GM21367 (cell line): ENCODE measurements around the gene JARID2.

Experiments used
- ATAC-seq: cut with Tn5 transposase; IDR thresholded peaks from one replicate; pipeline ENCODE4 v1.9.1; 2021; ENCODE audit not compliant: unreplicated experiment

Gene JARID2

GRCh38 chr6:15264412-15264811, 18.5 kb downstream of the JARID2 start:
- ATAC-seq = no peak

DNA sequence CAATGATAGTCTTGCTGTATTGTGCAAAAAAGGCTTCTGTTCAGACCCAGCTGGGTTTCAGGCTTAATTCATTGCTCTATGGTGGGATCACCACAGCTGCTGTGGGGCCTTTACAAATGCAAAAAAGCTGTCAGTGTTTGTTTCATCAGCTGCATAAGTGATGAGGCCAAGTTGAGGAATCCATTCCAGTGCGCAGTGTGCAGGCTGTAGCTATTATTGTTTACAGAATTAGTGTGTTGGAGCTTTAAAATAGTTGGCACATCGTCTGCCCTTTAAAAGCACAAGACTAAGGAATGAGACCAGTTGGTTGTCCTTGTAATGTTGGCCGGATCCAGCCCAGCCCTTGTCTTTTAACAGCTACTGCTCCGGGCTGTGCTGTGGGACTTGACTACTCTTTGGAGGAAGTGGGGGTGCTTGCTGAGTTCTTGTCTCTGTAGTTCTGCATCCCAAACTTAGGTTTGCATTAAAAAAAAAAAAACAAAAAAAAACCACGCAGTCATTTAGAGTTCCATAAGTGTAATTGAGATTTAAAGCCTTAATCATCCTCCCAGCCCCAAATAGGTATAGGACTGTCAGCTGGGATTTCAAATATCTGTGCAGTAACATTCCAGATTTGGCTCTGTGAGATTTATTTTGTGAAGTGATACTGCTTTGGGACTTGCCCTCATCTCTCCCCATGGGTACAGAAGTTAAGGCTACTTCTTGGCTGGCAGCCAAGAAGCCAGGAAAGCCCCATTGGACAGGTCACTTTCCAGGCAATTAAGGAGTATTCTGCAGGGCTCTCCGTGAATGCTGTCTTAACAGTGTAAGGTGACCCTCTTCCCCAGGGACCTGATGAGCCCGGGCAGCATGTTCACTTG, 19.3 kb downstream of the JARID2 start:
- no peak for ATAC-seq

DNA sequence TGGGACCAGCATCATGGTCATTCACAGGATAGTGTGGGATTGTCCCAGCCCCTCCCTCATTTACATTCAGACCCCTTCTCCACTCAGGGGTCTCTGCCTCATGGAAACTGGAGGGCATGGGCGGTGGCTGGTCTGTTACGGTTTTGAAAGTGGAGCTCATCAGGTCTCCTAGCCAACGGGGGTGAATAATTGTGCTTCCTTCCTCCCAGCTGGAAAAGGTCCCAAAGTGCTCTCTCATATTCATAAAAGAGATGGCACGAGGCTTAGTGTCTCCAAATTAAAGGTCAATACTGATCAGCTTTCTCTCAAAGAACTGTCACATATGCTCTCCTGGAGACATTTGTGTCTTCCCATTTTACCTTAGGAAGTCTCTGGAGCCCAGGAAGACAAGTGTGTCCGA, 19.9 kb downstream of the JARID2 start:
- ATAC-seq = no peak

DNA sequence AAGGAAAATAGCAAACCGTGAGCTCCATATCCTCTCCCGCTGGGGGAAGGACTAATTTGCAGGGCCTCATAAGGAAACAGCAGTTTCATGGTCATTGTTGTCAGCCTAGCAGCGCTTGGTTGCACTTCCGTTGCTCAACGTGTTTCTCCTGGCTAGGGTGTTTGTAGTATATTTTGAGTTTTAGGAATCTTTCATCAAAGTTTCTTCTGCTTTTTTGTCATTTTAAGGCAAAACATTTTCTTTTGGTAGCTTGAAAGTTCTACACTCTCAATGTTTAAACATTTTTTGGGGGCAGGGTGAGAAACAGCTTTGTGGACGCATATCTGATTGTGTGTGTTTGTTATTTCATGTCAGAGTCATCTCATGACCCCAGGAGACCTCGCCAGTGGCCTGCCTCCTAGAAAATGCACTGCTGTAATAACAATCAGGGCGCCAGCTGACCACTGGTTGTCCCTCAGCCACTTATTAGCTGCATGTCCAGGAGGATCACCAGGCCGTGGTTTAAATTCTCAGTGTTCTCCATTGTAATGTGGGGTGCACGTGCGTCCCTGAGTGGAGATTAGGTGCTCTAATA, 20.6 kb downstream of the JARID2 start:
- no peak for ATAC-seq

DNA sequence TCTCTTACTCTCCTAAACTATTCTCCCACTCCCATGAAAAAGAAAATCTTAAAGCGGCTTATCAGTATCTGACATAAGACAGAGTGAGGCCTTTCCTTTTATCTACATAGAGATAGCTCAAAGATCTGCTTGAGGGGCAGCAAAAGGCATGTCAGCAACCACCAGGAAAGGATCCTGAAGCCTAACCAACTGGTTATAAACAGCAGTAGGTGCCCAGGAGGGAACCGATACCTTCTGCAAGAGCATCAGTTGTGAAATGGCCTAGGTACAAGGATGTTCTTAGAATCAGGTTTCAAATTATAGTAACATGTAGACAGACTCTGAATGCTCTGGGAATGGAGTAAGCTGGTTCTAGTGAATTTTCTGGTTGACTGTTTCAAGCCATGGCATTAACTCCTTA, 21.4 kb downstream of the JARID2 start:
- ATAC-seq = no peak

DNA sequence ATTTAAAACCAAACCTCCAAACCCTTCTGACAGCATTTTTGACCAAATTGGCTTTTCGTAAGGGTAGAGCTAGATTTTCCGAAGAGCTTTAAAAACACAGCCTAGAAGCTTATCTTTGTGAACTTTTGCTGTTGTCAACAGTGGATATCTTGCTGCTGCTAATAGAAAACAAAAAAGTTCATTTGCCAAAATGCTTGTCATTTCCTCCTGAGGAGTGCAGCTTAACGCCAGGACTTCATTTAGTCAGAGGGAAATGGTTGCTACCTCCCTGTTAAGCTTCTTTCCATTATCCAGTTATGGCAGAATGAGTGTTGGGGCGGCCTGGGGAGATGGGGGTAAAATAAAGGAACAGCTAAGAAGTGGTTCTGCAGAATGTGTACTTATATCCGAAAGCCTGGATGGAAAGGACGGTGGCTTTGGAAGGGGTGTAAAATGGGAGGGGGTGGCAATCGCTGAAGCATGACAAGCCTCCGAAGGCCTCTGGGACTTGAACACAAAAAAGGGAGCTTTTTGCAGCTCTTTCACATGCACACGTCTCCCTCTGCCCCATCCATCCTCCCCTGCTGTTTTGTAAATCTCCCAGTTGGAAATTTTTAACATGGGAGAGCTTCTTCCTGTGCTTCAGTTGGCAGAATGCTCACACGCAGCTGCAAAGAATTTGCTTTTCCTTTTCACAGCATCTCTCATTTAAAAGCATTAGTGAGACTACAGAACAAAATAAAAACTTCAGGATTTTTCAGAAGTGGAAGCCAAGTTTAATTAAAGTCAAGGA, 22.5 kb downstream of the JARID2 start:
- no peak for ATAC-seq

GRCh38 chr6:15269011-15269410, 23.1 kb downstream of the JARID2 start:
- ATAC-seq = no peak

GRCh38 chr6:15269619-15270018, 23.8 kb downstream of the JARID2 start:
- no peak for ATAC-seq

DNA sequence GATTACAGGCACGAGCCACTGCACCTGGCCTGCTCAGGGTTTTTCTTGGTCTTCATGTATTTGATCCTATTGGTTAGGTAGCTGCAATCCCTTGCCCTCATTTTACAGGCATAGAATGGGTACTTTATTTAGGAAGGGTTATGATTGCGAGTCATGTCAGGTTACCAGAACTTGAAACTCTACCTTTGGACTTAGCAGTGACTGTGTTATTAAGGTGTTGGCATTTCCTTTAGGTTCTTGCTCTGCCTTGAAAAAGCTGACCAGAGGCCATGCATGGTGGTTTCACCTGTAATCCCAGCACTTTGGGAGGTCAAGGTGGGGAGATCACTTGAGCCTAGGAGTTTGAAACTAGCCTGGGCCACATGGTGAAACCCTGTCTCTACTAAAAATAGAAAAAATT, 24.5 kb downstream of the JARID2 start:
- no peak for ATAC-seq

DNA sequence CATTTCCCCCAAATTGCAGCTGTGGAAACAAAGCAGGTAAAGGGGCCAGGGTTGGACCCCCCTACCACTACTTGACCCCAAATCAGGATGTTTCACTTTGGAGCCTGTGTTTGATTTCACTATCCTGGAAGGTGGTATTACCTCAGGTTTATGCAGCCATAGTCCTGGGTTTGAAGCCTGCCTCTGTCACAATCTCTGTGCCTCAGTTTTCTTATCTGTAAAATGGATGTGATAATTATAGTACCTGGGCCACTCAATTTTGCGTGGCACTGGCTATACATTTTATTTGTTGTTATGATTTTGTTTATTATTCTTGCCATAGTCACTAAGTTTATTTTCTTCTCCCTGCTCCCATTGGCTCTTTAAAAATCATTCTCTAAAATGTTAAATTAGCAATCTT, 26.7 kb downstream of the JARID2 start:
- ATAC-seq = no peak

- ATAC-seq = no peak
Measured at GRCh38 chr6:15274692-15275387, 29.0 kb downstream of the JARID2 start.

DNA sequence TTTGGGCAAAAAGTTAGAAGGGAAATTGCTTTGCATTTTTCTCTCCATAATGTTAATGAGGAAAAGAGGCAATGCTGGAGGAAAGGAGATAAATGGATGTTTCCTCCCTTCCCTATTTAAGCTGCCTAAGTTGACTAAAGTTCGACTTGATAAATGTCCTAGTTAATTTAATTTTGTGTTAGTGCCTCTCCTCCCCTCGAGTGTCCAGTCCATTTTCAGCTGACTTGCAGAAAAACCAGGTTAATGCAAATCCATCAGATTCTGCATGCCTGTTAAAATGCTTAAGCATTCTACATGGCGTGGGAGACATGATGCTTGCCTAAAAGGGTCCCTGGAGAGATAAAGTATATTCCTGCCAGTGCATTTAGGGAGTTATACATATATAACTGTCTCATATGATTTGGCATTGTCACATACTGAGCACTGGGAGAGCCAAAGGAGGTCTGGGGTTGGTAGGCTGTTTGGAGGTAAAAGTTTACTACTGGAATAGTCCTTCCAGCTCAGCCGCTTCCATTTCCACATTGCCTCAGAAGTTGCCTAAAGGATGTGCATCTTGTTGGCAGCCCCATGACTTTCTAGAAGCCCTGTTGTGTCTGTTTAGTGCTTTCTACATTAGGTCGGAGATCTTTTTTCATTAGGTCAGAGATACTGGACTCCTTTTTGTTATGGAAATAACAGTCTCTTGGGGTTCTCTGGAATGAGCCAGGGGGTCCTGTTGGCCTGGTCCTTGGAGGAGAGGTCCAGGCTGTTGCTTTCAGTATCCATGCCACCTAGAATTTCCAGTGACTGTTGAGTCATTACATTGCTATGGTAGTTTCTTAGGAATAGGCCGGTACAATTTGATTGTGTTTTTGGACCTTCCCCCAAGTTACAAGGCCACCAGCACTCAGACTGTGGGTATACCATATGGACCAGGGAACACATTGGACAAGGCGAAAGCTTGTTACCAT, 30.4 kb downstream of the JARID2 start:
- ATAC-seq = no peak

DNA sequence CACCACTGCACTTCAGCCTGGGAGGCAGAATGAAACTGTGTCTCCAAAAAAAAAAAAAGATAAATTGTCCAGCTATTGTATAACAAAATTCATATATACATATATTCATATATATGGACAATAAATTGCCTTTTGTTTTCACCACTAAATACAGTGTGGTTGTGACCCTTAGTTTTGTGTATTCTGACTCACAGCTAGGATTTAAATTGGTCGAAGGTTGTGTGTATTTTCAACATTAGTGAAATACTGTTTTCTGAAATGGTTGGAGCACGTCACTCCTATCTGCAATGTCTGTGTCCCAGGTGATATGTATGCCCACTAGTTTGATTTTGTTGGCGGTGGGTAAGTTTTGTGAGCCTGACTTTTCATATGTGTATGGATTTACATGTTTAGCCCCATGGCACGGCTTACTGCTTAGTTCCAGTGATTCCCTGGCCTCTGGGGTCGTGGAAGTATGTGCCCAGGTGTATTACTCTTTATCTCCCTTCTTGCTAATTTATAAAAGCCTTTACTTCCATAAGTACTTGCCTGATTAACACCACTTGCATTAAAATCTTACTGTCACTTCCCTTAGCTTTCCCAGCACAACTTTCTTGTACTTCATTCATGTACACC, 33.3 kb downstream of the JARID2 start:
- ATAC-seq = no peak

DNA sequence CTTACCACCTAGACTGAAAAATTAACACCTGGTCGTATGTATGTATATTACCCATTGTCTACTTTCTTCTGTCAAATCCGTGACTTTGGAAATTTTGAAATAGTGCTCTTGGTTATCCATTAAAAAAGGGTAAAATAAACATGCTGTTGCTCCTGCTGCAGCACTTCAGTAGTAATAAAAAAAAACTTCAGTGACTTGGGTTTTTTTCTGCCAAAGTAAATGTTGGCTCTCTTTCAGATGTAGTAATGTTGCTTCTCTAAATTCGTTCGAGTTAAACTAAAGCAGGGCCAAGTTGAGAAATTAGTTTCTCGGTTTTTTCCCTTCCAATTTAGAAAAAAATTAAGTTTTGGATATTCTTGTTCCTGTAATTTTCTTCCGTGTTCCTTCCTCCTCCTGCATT, 34.2 kb downstream of the JARID2 start:
- no peak for ATAC-seq

GRCh38 chr6:15280961-15281360, 35.1 kb downstream of the JARID2 start:
- no peak for ATAC-seq

DNA sequence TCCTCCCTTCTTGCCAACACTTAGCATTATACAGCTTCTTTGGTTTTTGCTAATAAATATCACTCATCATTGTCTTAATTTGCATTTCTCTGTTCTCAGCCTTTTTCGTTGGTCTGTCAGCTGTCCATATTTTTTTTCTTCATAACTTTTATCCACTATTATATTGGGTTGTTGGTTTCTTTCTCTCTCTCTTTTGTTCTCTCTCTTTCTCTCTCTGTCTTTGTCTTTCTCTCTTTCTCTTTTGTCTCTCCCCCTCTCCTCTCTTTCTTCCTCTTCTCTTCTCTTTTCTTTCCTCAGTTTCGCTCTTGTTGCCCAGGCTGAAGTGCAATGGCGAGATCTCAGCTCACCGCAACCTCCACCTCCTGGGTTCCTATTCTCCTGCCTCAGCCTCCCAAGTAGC, 36.5 kb downstream of the JARID2 start:
- ATAC-seq = no peak

- ATAC-seq = no peak
Measured at GRCh38 chr6:15283986-15284361, 38.1 kb downstream of the JARID2 start.

DNA sequence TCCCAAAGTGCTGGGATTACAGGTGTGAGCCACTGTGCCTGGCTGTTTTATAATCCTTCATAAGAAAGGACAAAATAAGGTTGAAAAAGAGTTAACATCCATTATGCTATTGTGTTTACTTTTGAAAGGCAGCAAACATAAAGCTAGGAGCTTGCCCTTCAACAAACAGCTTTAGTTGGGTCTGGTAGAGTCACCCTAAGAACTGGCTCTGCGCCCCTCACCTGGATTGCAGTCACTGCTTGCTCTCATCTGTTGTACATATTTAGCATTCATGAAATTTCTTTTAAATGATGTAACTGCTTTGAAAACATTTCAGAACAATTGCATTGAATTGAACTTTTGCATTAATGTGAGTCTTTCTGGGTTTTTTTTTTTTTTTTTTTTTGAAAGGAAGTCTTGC, 38.9 kb downstream of the JARID2 start:
- no peak for ATAC-seq

- ATAC-seq = no peak
Measured at GRCh38 chr6:15285682-15286294, 39.9 kb downstream of the JARID2 start.
